ENCODE data around the gene POLR1H. TPM values are rescaled to one million over a fixed set of nuclear protein-coding genes. Genes with fewer than 3 reads are reported as not detected.

The POLR1H gene
- total RNA-seq, 1 donor from 2014 or later = 36.9 TPM

- no peak for TF ChIP-seq CTCF (IDR thresholded peaks at IDR 0.05)
- Histone ChIP-seq H3K36me3 (no peaks in the 10 kb centered on the region), H3K4me1 (no peaks in the 10 kb centered on the region), H3K4me3 (no peak overlapping the region), H3K27me3 (peaks cover 9% of the 10 kb centered on the region), H3K9me3 (no peaks in the 10 kb centered on the region), H3K27ac (no peak overlapping the region)
- intact Hi-C loops (cut with DNase I) = no loop called here
- DNase-seq (ENCODE audit: low spot score in 2 of 2) = no peak
Observed at GRCh38 chr6:30093951-30094661, 33.0 kb downstream of the POLR1H start.

DNA sequence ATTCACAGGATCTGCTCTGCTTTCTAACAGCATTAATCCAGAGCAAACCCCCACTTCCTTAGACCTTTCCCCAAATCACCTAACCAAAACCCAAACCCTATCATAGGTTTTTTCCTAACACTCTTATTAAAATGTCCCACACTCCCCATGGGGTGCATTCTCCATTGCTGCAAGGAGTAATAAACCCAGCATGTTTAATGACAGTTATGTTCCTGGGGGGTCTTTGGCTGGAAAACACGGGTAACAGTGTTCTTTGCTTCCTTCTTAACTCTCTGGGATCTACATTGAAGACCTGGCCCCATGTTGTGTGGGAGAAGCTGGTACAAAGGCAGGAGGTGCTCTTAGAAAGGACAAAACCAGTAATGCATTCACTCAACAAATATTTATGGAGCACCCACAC is 35.8 kb downstream of the POLR1H start:
- Histone ChIP-seq H3K9me3 (no peaks in the 10 kb centered on the region), H3K27ac (no peak overlapping the region), H3K4me3 (no peak overlapping the region), H3K4me1 (peaks cover 7 to 13% of the 10 kb centered on the region in 2 donors), H3K36me3 (no peaks in the 10 kb centered on the region), H3K27me3 (peaks cover 16% of the 10 kb centered on the region)
- no peak for DNase-seq (ENCODE audit: low spot score in 2 of 2)
- intact Hi-C loops (cut with DNase I) = no loop called here
- no peak for TF ChIP-seq CTCF (IDR thresholded peaks at IDR 0.05)

- TF ChIP-seq CTCF (IDR thresholded peaks at IDR 0.05) = no peak
- Histone ChIP-seq H3K4me3 (no peak overlapping the region), H3K27ac (no peak overlapping the region), H3K9me3 (no peaks in the 10 kb centered on the region), H3K27me3 (peaks cover 16% of the 10 kb centered on the region), H3K36me3 (no peaks in the 10 kb centered on the region), H3K4me1 (peaks cover 7 to 18% of the 10 kb centered on the region in 2 donors)
- intact Hi-C loops (cut with DNase I) = no loop called here
- no peak for DNase-seq (ENCODE audit: low spot score in 2 of 2)
Observed at GRCh38 chr6:30097902-30098768, 37.1 kb downstream of the POLR1H start.

DNA sequence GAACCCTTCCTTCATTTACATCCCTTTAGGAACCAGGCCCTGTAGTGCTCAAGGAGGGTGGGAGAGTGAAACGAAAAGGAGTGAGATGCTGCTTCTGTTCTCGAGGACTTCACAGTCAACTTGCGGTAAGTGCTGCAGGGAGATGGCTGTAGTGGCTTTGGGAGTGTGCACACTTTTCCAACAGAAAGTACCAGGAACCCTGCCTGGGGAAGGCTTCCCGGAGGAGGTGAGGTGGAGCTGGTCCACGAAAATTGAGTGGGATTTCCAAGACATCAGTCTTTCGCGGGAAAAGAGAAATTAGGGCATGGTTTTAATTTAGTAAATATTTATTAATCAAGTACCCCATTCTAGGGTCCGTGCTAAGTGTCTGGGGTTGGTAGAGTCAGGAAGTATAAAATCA is 39.1 kb downstream of the POLR1H start:
- peak overlapping the region in 1 of 2 donors; percentile 49 for H3K4me3 ChIP-seq
- peaks cover 16% of the 10 kb centered on the region for H3K27me3 ChIP-seq

More for the DNA sequence above, 39.1 kb downstream of the POLR1H start:
- no peak overlapping the region for H3K27ac ChIP-seq
- no peak for DNase-seq (ENCODE audit: low spot score in 2 of 2)
- peaks cover 7 to 18% of the 10 kb centered on the region in 2 donors for H3K4me1 ChIP-seq
- no peaks in the 10 kb centered on the region for H3K36me3 ChIP-seq
- intact Hi-C loops (cut with DNase I) = no loop called here
- H3K9me3 ChIP-seq = no peaks in the 10 kb centered on the region
- no peak for TF ChIP-seq CTCF (IDR thresholded peaks at IDR 0.05)
